Stimulated activated CD4-positive, alpha-beta T cell treated with anti-CD3 and anti-CD28 coated beads, TNF-alpha, amount 100 ng/mL, for 4 hours (primary cell): ENCODE measurements around the gene OR2T5.
"Not testable (repeated sequence)": the region's sequence is repeated elsewhere in the genome, so short reads cannot be mapped to it uniquely, and the experiment has no call there.

Experiments
- DNase-seq, 3 experiments: peaks; one replicate each; pipeline ENCODE4 v3.0.0-alpha.2; 2020; ENCODE audit warnings: low read depth in 3 of 3

OR2T5 gene

GRCh38 chr1:248488289-248488688 is at the start of gene OR2T5:
Gene OR2T5, plus strand, starts transcription at chr1:248488589. Its CDS starts 0 bp downstream, at chr1:248488589.
- DNase-seq: not testable (repeated sequence)

- DNase-seq: not testable (repeated sequence)
These were observed 49.7 kb upstream of the OR2T5 start for GRCh38 chr1:248438668-248439067.

- DNase-seq: not testable (repeated sequence)
These were observed 49.1 kb upstream of the OR2T5 start for GRCh38 chr1:248439283-248439682.

- not testable (repeated sequence) for DNase-seq
These were observed 45.7 kb upstream of the OR2T5 start for GRCh38 chr1:248442500-248443277.

GRCh38 chr1:248444603-248445002 is 43.8 kb upstream of the OR2T5 start:
- not testable (repeated sequence) for DNase-seq

- not testable (repeated sequence) for DNase-seq
These were observed 43.0 kb upstream of the OR2T5 start, which contains the start of gene OR2T2 for GRCh38 chr1:248445399-248445798. Gene OR2T2, plus strand, starts transcription at chr1:248445637. Its CDS starts 7,161 bp downstream, at chr1:248452798.

GRCh38 chr1:248448409-248449074 is 39.8 kb upstream of the OR2T5 start:
- DNase-seq: not testable (repeated sequence)

- DNase-seq: not testable (repeated sequence)
These were observed 38.4 kb upstream of the OR2T5 start for GRCh38 chr1:248449821-248450465.

- DNase-seq: not testable (repeated sequence)
These were observed 37.8 kb upstream of the OR2T5 start for GRCh38 chr1:248450466-248451145.

- DNase-seq: not testable (repeated sequence)
These were observed 34.8 kb upstream of the OR2T5 start for GRCh38 chr1:248453619-248454018.

- DNase-seq: not testable (repeated sequence)
These were observed 33.3 kb upstream of the OR2T5 start for GRCh38 chr1:248455045-248455444.

- not testable (repeated sequence) for DNase-seq
These were observed 31.8 kb upstream of the OR2T5 start for GRCh38 chr1:248456635-248457034.

- DNase-seq: not testable (repeated sequence)
These were observed 29.3 kb upstream of the OR2T5 start for GRCh38 chr1:248459117-248459516.

- DNase-seq: no peak
These were observed 17.2 kb upstream of the OR2T5 start for GRCh38 chr1:248471154-248471553.

- DNase-seq: not testable (repeated sequence)
These were observed 16.3 kb upstream of the OR2T5 start for GRCh38 chr1:248472111-248472510.

GRCh38 chr1:248473051-248473450 is 15.3 kb upstream of the OR2T5 start, which contains the start of gene OR2T3:
Gene OR2T3, plus strand, starts transcription at chr1:248473351. Its CDS starts 0 bp downstream, at chr1:248473351.
- not testable (repeated sequence) for DNase-seq

- not testable (repeated sequence) for DNase-seq
These were observed 12.7 kb upstream of the OR2T5 start for GRCh38 chr1:248475660-248476059.

- not testable (repeated sequence) for DNase-seq
These were observed 6.5 kb upstream of the OR2T5 start for GRCh38 chr1:248481686-248482579.

- DNase-seq: not testable (repeated sequence)
These were observed 8.3 kb downstream of the OR2T5 start for GRCh38 chr1:248496661-248497060.

- not testable (repeated sequence) for DNase-seq
These were observed 12.1 kb downstream of the OR2T5 start for GRCh38 chr1:248500305-248501035.
